ENCODE results near the gene KCNA10.

Gene KCNA10

DNA sequence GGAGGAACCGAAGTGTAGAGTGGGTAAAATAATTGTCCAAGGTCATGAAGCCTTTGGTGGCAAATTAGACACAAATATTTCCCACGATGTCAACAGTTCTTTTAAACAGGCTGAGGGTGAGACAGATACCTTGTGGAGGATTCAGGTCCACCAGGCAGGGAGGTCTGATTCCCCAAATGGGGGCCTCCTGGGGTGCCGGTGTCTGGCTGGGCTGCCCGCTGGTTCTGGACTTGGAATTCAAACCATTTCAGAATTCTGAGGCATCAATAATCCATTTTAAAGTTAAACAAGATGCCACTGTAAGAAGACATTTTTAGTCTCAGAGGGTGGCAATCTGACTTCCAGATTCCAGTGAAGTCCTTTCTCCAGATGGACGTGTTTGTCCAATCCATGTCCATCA, 15.5 kb downstream of the KCNA10 start (continued):
- no peak for TF ChIP-seq ZNF530 (tag by site-specific recombination; IDR thresholded peaks at IDR 0.05; ENCODE audit: low read depth)
- TF ChIP-seq GLI4 (tag by site-specific recombination; IDR thresholded peaks at IDR 0.05), result no peak
- TF ChIP-seq ZNF404 (tag by site-specific recombination; IDR thresholded peaks at IDR 0.05), result no peak

DNA sequence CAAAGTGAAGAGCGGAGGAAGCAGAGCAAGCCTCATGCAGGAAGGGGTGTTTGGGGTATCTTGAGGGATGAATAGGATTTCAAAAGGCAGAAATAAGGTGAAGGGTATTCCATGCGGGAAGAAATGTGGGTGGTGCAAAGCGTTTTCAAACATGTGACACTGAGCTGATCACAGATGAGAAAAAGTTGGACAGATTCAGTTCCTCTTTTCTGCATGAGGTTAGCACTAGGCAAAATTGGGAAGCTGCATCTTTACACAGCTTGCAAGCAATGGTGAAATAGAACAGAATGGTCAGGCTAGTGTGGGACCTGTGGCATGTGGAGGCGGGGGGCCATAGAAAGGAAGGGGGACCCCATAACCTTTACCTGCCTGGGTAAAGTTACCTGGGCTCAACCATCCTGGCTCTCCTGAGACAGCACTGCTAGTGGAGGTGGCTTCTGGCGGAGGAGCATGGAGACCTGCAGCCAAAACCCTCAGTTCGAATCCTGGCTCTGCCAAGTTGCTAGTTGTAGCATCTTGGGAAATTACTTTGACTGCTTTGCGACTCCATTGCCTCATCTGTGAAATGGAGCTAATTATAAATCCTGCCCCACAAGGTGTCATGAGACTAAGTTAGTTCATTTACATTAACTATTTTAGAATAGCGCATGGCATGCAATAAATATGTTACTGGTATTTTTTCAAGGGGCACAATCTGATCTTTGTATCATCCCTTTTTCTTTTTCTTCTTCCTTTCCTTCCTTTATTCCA, 16.4 kb downstream of the KCNA10 start:
- Histone ChIP-seq H3K36me3 (ENCODE audit: control insufficient read depth in 2 of 2, insufficient read depth in 1 of 2, low read length in 2 of 2) (no peaks in the 10 kb centered on the region), H3K27ac (ENCODE audit: extremely low read depth, low read depth, low read length) (no peak overlapping the region), H3K9me3 (ENCODE audit: control insufficient read depth, insufficient read depth, low read depth, low read length) (no peaks in the 10 kb centered on the region), H3K4me3 (ENCODE audit: low read depth, low read length) (no peak overlapping the region), H3K4me1 (ENCODE audit: control insufficient read depth, insufficient read depth, low read length) (no peaks in the 10 kb centered on the region)
- no peak for TF ChIP-seq ZFP37 (tag by site-specific recombination; IDR thresholded peaks at IDR 0.05)
- TF ChIP-seq, protein P1, sequence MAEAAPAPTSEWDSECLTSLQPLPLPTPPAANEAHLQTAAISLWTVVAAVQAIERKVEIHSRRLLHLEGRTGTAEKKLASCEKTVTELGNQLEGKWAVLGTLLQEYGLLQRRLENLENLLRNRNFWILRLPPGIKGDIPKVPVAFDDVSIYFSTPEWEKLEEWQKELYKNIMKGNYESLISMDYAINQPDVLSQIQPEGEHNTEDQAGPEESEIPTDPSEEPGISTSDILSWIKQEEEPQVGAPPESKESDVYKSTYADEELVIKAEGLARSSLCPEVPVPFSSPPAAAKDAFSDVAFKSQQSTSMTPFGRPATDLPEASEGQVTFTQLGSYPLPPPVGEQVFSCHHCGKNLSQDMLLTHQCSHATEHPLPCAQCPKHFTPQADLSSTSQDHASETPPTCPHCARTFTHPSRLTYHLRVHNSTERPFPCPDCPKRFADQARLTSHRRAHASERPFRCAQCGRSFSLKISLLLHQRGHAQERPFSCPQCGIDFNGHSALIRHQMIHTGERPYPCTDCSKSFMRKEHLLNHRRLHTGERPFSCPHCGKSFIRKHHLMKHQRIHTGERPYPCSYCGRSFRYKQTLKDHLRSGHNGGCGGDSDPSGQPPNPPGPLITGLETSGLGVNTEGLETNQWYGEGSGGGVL (tag by site-specific recombination; IDR thresholded peaks at IDR 0.05), result no peak
- no peak for TF ChIP-seq ZNF791 (tag by site-specific recombination; IDR thresholded peaks at IDR 0.05)
- no peak for TF ChIP-seq OSR2 (tag by site-specific recombination; IDR thresholded peaks at IDR 0.05)
- TF ChIP-seq ZNF16 (tag by site-specific recombination; IDR thresholded peaks at IDR 0.05; ENCODE audit: low read depth), result no peak
- TF ChIP-seq, protein P2, sequence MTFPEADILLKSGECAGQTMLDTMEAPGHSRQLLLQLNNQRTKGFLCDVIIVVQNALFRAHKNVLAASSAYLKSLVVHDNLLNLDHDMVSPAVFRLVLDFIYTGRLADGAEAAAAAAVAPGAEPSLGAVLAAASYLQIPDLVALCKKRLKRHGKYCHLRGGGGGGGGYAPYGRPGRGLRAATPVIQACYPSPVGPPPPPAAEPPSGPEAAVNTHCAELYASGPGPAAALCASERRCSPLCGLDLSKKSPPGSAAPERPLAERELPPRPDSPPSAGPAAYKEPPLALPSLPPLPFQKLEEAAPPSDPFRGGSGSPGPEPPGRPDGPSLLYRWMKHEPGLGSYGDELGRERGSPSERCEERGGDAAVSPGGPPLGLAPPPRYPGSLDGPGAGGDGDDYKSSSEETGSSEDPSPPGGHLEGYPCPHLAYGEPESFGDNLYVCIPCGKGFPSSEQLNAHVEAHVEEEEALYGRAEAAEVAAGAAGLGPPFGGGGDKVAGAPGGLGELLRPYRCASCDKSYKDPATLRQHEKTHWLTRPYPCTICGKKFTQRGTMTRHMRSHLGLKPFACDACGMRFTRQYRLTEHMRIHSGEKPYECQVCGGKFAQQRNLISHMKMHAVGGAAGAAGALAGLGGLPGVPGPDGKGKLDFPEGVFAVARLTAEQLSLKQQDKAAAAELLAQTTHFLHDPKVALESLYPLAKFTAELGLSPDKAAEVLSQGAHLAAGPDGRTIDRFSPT (tag by site-specific recombination; IDR thresholded peaks at IDR 0.05), result no peak
- no peak for TF ChIP-seq ZNF792 (tag by site-specific recombination; IDR thresholded peaks at IDR 0.05)
- TF ChIP-seq EGR2 (tag by site-specific recombination; IDR thresholded peaks at IDR 0.05; ENCODE audit: low read depth), result no peak
- TF ChIP-seq, protein P3, sequence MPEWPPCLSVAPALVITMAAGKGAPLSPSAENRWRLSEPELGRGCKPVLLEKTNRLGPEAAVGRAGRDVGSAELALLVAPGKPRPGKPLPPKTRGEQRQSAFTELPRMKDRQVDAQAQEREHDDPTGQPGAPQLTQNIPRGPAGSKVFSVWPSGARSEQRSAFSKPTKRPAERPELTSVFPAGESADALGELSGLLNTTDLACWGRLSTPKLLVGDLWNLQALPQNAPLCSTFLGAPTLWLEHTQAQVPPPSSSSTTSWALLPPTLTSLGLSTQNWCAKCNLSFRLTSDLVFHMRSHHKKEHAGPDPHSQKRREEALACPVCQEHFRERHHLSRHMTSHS (tag by site-specific recombination; IDR thresholded peaks at IDR 0.05), result no peak
- no peak for TF ChIP-seq IKZF3 (tag by site-specific recombination; IDR thresholded peaks at IDR 0.05)
- TF ChIP-seq SCRT2 (tag by site-specific recombination; IDR thresholded peaks at IDR 0.05), result no peak
- TF ChIP-seq ZXDB (tag by site-specific recombination; IDR thresholded peaks at IDR 0.05), result no peak
- TF ChIP-seq ZSCAN16 (tag by site-specific recombination; IDR thresholded peaks at IDR 0.05), result no peak
- TF ChIP-seq ZNF596 (tag by site-specific recombination; IDR thresholded peaks at IDR 0.05), result no peak
- no peak for TF ChIP-seq ZNF555 (tag by site-specific recombination; conservative IDR thresholded peaks at IDR 0.05)
- TF ChIP-seq ZNF114 (tag by site-specific recombination; IDR thresholded peaks at IDR 0.05), result no peak
- TF ChIP-seq, protein P4, sequence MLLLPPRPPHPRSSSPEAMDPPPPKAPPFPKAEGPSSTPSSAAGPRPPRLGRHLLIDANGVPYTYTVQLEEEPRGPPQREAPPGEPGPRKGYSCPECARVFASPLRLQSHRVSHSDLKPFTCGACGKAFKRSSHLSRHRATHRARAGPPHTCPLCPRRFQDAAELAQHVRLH (tag by site-specific recombination; IDR thresholded peaks at IDR 0.05), result no peak
- TF ChIP-seq, protein P5, sequence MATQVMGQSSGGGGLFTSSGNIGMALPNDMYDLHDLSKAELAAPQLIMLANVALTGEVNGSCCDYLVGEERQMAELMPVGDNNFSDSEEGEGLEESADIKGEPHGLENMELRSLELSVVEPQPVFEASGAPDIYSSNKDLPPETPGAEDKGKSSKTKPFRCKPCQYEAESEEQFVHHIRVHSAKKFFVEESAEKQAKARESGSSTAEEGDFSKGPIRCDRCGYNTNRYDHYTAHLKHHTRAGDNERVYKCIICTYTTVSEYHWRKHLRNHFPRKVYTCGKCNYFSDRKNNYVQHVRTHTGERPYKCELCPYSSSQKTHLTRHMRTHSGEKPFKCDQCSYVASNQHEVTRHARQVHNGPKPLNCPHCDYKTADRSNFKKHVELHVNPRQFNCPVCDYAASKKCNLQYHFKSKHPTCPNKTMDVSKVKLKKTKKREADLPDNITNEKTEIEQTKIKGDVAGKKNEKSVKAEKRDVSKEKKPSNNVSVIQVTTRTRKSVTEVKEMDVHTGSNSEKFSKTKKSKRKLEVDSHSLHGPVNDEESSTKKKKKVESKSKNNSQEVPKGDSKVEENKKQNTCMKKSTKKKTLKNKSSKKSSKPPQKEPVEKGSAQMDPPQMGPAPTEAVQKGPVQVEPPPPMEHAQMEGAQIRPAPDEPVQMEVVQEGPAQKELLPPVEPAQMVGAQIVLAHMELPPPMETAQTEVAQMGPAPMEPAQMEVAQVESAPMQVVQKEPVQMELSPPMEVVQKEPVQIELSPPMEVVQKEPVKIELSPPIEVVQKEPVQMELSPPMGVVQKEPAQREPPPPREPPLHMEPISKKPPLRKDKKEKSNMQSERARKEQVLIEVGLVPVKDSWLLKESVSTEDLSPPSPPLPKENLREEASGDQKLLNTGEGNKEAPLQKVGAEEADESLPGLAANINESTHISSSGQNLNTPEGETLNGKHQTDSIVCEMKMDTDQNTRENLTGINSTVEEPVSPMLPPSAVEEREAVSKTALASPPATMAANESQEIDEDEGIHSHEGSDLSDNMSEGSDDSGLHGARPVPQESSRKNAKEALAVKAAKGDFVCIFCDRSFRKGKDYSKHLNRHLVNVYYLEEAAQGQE (tag by site-specific recombination; IDR thresholded peaks at IDR 0.05), result no peak
- no peak for TF ChIP-seq ZNF677 (tag by site-specific recombination; IDR thresholded peaks at IDR 0.05)
- TF ChIP-seq ZNF416 (tag by site-specific recombination; IDR thresholded peaks at IDR 0.05), result no peak
- ChIA-PET POLR2A (no interaction called here), CTCF (interaction anchor here (1.0 to 1.5 kb wide), 3 partner anchors 42 to 117 kb away, joined by 3 to 4 read pairs (median 3); no protein-coding TSS in a partner anchor)
